ENCODE data around the gene UBE2L6.
A peak's percentile ranks its signal among the peaks of the same experiment; 100 is the strongest.
"Not testable (repeated sequence)": the region's sequence is repeated elsewhere in the genome, so short reads cannot be mapped to it uniquely, and the experiment has no call there.

The UBE2L6 gene

GRCh38 chr11:57566905-57567514 is 462 bp downstream of the UBE2L6 start:
- DNase-seq (ENCODE audit: low read depth in 2 of 2): peak; percentile 13 to 25

- DNase-seq (ENCODE audit: low read depth in 2 of 2): peak in 1 of 2 donors; percentile 20
These were observed 1.2 kb downstream of the UBE2L6 start for GRCh38 chr11:57566005-57566904.

GRCh38 chr11:57562596-57562995 is 4.9 kb downstream of the UBE2L6 start:
- DNase-seq (ENCODE audit: low read depth in 2 of 2): no peak

GRCh38 chr11:57560146-57560545 is 7.3 kb downstream of the UBE2L6 start:
- DNase-seq (ENCODE audit: low read depth in 2 of 2): no peak

GRCh38 chr11:57556041-57556440 is 11.4 kb downstream of the UBE2L6 start:
- DNase-seq (ENCODE audit: low read depth in 2 of 2): no peak

- DNase-seq (ENCODE audit: low read depth in 2 of 2): no peak
These were observed 12.1 kb downstream of the UBE2L6 start for GRCh38 chr11:57555393-57555792.

GRCh38 chr11:57552479-57552878 is 15.0 kb downstream of the UBE2L6 start:
- no peak for DNase-seq (ENCODE audit: low read depth in 2 of 2)

- DNase-seq (ENCODE audit: low read depth in 2 of 2): no peak
These were observed 15.5 kb downstream of the UBE2L6 start for GRCh38 chr11:57551941-57552340.

- no peak for DNase-seq (ENCODE audit: low read depth in 2 of 2)
These were observed 17.5 kb downstream of the UBE2L6 start for GRCh38 chr11:57549983-57550382.

- DNase-seq (ENCODE audit: low read depth in 2 of 2): no peak
These were observed 19.6 kb downstream of the UBE2L6 start for GRCh38 chr11:57547854-57548377.

GRCh38 chr11:57546869-57547475 is 20.5 kb downstream of the UBE2L6 start:
- no peak for DNase-seq (ENCODE audit: low read depth in 2 of 2)

- DNase-seq (ENCODE audit: low read depth in 2 of 2): no peak
These were observed 21.0 kb downstream of the UBE2L6 start for GRCh38 chr11:57546451-57546850.

- DNase-seq (ENCODE audit: low read depth in 2 of 2): no peak
These were observed 21.6 kb downstream of the UBE2L6 start for GRCh38 chr11:57545883-57546282.

GRCh38 chr11:57544566-57544965 is 22.9 kb downstream of the UBE2L6 start:
- DNase-seq (ENCODE audit: low read depth in 2 of 2): no peak

GRCh38 chr11:57543593-57543992 is 23.9 kb downstream of the UBE2L6 start:
- no peak for DNase-seq (ENCODE audit: low read depth in 2 of 2)

GRCh38 chr11:57542582-57542981 is 24.9 kb downstream of the UBE2L6 start:
- no peak for DNase-seq (ENCODE audit: low read depth in 2 of 2)

GRCh38 chr11:57541169-57541568 is 26.3 kb downstream of the UBE2L6 start:
- DNase-seq (ENCODE audit: low read depth in 2 of 2): no peak

GRCh38 chr11:57539342-57539741 is 28.1 kb downstream of the UBE2L6 start:
- DNase-seq (ENCODE audit: low read depth in 2 of 2): no peak

GRCh38 chr11:57536947-57537619 is 30.4 kb downstream of the UBE2L6 start, which contains the start of gene SMTNL1:
SMTNL1 (plus strand) TSS chr11:57537595; CDS start chr11:57542643, 5,048 bp downstream.
- DNase-seq (ENCODE audit: low read depth in 2 of 2): no peak

GRCh38 chr11:57534449-57534848 is 33.0 kb downstream of the UBE2L6 start:
- DNase-seq (ENCODE audit: low read depth in 2 of 2): not testable (repeated sequence)

GRCh38 chr11:57530596-57531507 is 36.6 kb downstream of the UBE2L6 start, which contains the start of gene TIMM10:
TIMM10 (minus strand) TSS chr11:57530754; CDS start chr11:57530189, 565 bp downstream.
- DNase-seq (ENCODE audit: low read depth in 2 of 2): peak; percentile 91 to 94

Data from stimulated activated CD8-positive, alpha-beta memory T cell treated with anti-CD3 and anti-CD28 coated beads, Interleukin-7, amount 100 ng/mL, for 4 hours (primary cell).